Fibroblast of pulmonary artery (primary cell): ENCODE data around the gene KRT24.
A peak's percentile ranks its signal among the peaks of the same experiment; 100 is the strongest.

Source experiments
- DNase-seq: peaks from one replicate; pipeline ENCODE4 v3.0.0-alpha.2; 2010; ENCODE audit warnings: low read depth
- H3K4me3 ChIP-seq: replicated peaks from 2 replicates; pipeline ENCODE4 v1.5.1; 2011; ENCODE audit warnings: low read depth, mild to moderate bottlenecking, control low read depth, low read length, moderate library complexity
- CTCF ChIP-seq: IDR thresholded peaks from 2 replicates; pipeline ENCODE4 v1.5.1; 2011; ENCODE audit warnings: mild to moderate bottlenecking, control low read depth, low read length, inconsistent platforms; ENCODE audit errors: missing control alignments

KRT24 gene

GRCh38 chr17:40727447-40728231 is 24.1 kb upstream of the KRT24 start:
- peak; percentile 13 for DNase-seq
- no peak overlapping the region for H3K4me3 ChIP-seq
- TF ChIP-seq CTCF, result no peak

GRCh38 chr17:40726919-40727318 is 23.4 kb upstream of the KRT24 start:
- peak; percentile 6 for DNase-seq
- no peak overlapping the region for H3K4me3 ChIP-seq
- TF ChIP-seq CTCF, result peak; percentile 23

DNA sequence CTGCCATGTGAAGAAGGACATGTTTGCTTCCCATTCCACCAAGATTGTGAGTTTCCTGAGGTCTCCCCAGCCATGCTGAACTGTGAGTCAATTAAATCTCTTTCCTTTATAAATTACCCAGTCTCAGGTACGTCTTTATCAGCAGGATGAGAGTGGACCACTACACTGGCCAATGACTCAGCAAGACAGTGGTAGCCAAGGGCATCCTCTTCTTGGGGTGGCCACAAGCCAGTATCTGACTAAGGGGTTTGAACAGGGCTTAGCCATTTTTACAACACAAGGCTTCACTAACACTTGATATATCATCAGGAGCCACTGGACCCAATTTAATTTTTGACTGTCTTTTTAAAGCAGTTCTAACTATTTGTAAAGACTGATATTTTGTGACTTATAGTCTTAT is 21.1 kb upstream of the KRT24 start:
- no peak overlapping the region for H3K4me3 ChIP-seq
- no peak for TF ChIP-seq CTCF
- DNase-seq, result no peak

DNA sequence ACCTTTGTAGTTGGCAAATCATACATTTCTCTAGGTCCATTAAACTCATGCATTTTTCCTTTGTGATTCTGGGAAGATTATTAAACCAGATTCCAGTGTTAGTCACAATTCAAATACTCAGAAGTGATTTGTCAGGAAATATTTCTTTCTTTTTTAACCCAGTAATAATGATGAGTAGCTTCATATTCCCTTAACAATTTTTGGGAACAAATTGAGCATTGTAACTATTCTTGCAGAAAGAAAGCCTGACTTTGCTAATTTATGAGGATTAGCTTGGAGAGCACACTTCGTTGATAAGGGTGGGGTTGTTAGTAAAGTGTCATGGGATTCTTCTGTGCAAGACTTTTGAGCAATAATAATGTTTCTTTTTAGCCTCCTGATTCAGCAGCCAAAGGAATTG is 18.7 kb upstream of the KRT24 start:
- no peak overlapping the region for H3K4me3 ChIP-seq
- TF ChIP-seq CTCF, result no peak
- DNase-seq, result no peak

DNA sequence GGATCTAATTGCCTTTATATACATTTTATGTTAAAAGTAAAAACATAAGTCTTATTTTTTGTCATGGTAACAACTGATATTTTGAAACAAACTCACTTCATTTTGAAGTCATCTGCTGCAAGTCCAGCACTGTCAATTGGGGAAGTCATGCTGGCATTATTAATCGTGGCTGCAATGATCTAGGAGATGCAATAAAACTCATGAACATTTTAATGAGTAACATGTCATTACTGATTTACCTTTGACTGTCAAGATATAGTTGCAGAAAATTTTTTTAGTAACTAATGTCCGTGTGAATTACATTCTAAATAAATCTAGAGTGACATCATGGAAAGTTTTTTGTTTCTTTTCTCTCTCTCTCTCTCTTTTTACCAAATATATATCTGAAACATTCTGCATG is 17.3 kb upstream of the KRT24 start:
- no peak overlapping the region for H3K4me3 ChIP-seq
- TF ChIP-seq CTCF, result no peak
- no peak for DNase-seq

- no peak for DNase-seq
- no peak for TF ChIP-seq CTCF
- H3K4me3 ChIP-seq, result no peak overlapping the region
Measured at GRCh38 chr17:40718930-40719329, 15.4 kb upstream of the KRT24 start.

DNA sequence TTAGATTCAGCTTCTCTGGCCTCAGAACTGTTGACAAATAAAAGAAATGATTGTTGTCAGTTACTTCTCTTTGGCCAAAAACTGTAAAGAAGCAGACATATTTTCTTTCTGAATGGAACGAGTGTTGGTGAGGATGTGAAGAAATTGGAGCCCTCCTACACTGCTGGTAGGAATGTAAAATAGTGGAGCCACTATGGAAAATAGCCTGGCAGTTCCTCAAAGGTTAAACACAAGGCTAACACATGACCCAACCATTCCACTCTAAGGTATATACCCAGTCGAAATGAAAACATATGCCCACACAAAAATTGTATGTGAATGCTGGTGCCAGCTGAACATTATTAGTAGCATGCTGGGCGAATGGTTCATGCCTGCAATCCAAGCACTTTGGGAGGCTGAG is 14.2 kb upstream of the KRT24 start:
- TF ChIP-seq CTCF, result no peak
- no peak for DNase-seq
- no peak overlapping the region for H3K4me3 ChIP-seq
